ENCODE measurements around the gene CHRNE. TPM values are rescaled to one million over a fixed set of nuclear protein-coding genes. Genes with fewer than 3 reads are reported as not detected.
A peak's percentile ranks its signal among the peaks of the same experiment; 100 is the strongest.

Gene CHRNE
- polyA plus RNA-seq, 1 donor (not counting 4 experiments of a cell fraction or from before 2014, with no cell fraction given): 0.04 TPM

- Histone ChIP-seq H4K20me1 (ENCODE audit: control insufficient read depth, extremely low read depth, insufficient read depth, low read length) (peaks cover 14% of the 10 kb centered on the region), H3K9ac (ENCODE audit: control insufficient read depth, extremely low read depth, insufficient read depth, low read length) (peak overlapping the region; percentile 94), H2AFZ (ENCODE audit: control insufficient read depth, low read length) (peak overlapping the region; percentile 51), H3K79me2 (ENCODE audit: control insufficient read depth, insufficient read depth, low read length) (peaks cover 33% of the 10 kb centered on the region), H3K4me3 (ENCODE audit: control insufficient read depth in 2 of 3, extremely low read depth in 1 of 3, insufficient read depth in 2 of 3, low read depth in 1 of 3, low read length in 3 of 3) (peak overlapping the region; percentile 77 to 99 (median 96)), H3K36me3 (ENCODE audit: control insufficient read depth in 2 of 2, extremely low read depth in 1 of 2, insufficient read depth in 2 of 2, low read length in 2 of 2) (peaks cover 16 to 22% of the 10 kb centered on the region in 2 experiments), H3K27ac (ENCODE audit: control insufficient read depth, insufficient read depth, low read length) (peak overlapping the region; percentile 98), H3K4me2 (ENCODE audit: control insufficient read depth, extremely low read depth, insufficient read depth, low read depth, low read length) (peak overlapping the region; percentile 89), H3K27me3 (ENCODE audit: control insufficient read depth, extremely low read depth, insufficient read depth, low read length) (no peaks in the 10 kb centered on the region), H3K9me1 (ENCODE audit: control insufficient read depth, extremely low read depth, insufficient read depth, low read length) (peaks cover 2% of the 10 kb centered on the region), H3K4me1 (ENCODE audit: control insufficient read depth, extremely low read depth, insufficient read depth, low read length) (peaks cover 34% of the 10 kb centered on the region), H3K9me3 (ENCODE audit: control insufficient read depth, low read depth, low read length) (no peaks in the 10 kb centered on the region)
- TF ChIP-seq CTCF (optimal IDR thresholded peaks at IDR 0.05 in 1 of 3, IDR thresholded peaks at IDR 0.05 in 1 of 3, conservative IDR thresholded peaks at IDR 0.05 in 1 of 3; ENCODE audit: extremely low read depth in 1 of 3, insufficient read depth in 2 of 3, low read length in 3 of 3) (no peak), EZH2 (IDR thresholded peaks at IDR 0.05; ENCODE audit: low read length) (no peak)
- dilution Hi-C loops (cut with MboI; ENCODE audit: extremely low pct_ligation_motif_present, low sequenced_read_pairs): loop anchor here (10.0 kb wide), 1 partner anchor 55 kb away; no protein-coding TSS in a partner anchor
- no peak for FAIRE-seq
- no peak for DNase-seq (ENCODE audit: low read depth, low spot score)
Observed at GRCh38 chr17:4949321-4950074, 46.6 kb upstream of the CHRNE start.

GRCh38 chr17:4948931-4949320 is 46.0 kb upstream of the CHRNE start:
- Histone ChIP-seq H3K4me1 (ENCODE audit: control insufficient read depth, extremely low read depth, insufficient read depth, low read length) (peaks cover 39% of the 10 kb centered on the region), H3K79me2 (ENCODE audit: control insufficient read depth, insufficient read depth, low read length) (peaks cover 33% of the 10 kb centered on the region), H3K9me1 (ENCODE audit: control insufficient read depth, extremely low read depth, insufficient read depth, low read length) (peaks cover 2% of the 10 kb centered on the region), H3K36me3 (ENCODE audit: control insufficient read depth in 2 of 2, extremely low read depth in 1 of 2, insufficient read depth in 2 of 2, low read length in 2 of 2) (peaks cover 16 to 24% of the 10 kb centered on the region in 2 experiments), H3K4me2 (ENCODE audit: control insufficient read depth, extremely low read depth, insufficient read depth, low read depth, low read length) (peak overlapping the region; percentile 89), H3K4me3 (ENCODE audit: control insufficient read depth in 2 of 3, extremely low read depth in 1 of 3, insufficient read depth in 2 of 3, low read depth in 1 of 3, low read length in 3 of 3) (peak overlapping the region; percentile 77 to 99 (median 96)), H3K9ac (ENCODE audit: control insufficient read depth, extremely low read depth, insufficient read depth, low read length) (peak overlapping the region; percentile 94), H3K27me3 (ENCODE audit: control insufficient read depth, extremely low read depth, insufficient read depth, low read length) (no peaks in the 10 kb centered on the region), H3K9me3 (ENCODE audit: control insufficient read depth, low read depth, low read length) (no peaks in the 10 kb centered on the region), H3K27ac (ENCODE audit: control insufficient read depth, insufficient read depth, low read length) (peak overlapping the region; percentile 98), H2AFZ (ENCODE audit: control insufficient read depth, low read length) (peak overlapping the region; percentile 51), H4K20me1 (ENCODE audit: control insufficient read depth, extremely low read depth, insufficient read depth, low read length) (peaks cover 15% of the 10 kb centered on the region)
- TF ChIP-seq CTCF (optimal IDR thresholded peaks at IDR 0.05 in 1 of 3, IDR thresholded peaks at IDR 0.05 in 1 of 3, conservative IDR thresholded peaks at IDR 0.05 in 1 of 3; ENCODE audit: extremely low read depth in 1 of 3, insufficient read depth in 2 of 3, low read length in 3 of 3): no peak
- no peak for TF ChIP-seq EZH2 (IDR thresholded peaks at IDR 0.05; ENCODE audit: low read length)
- DNase-seq (ENCODE audit: low read depth, low spot score): no peak
- dilution Hi-C loops (cut with MboI; ENCODE audit: extremely low pct_ligation_motif_present, low sequenced_read_pairs): loop anchor here (10.0 kb wide), 1 partner anchor 56 kb away; no protein-coding TSS in a partner anchor
- FAIRE-seq: peak; percentile 43

Measured in keratinocyte (primary cell).